ENCODE measurements around the gene PTGES2.

PTGES2 gene

DNA sequence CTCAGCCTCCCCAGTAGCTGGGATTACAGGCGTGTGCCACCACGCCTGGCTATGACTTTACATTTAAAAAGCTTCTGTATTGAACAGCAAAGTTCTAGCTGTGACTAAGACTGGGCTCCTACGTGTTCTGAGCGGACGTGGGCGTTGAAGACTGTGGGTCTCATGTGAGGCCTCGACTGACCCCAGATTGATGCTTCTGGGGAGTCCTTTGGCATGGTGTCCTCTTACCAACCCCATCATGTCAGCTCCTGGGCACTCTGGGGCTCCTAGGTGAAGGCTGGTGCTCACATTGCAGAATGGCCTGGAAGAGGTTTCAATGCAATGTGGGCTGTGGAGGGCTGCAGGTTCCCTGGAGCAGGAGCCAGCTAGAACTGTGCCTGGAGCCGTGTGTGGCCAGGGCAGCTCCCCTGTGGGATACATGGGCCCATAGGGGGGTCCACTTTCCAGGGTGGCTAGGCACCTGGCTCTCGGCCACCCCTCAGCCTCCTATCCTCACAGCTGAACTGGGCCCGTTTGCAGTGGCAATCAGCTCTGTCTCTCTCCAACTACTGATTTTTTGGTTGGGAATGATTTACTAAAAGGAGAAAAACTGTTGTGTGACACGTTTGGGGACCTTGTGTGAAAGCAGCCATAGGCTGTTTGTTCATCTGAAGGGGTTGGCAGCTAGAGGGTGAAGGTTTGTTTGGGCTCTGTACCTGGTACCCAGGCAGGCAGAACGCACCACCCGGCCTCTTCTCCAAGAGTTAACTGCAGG lies 29.8 kb downstream of the PTGES2 start:
- TF ChIP-seq ZNF565 (CRISPR knock-in tag; conservative IDR thresholded peaks at IDR 0.05; ENCODE audit: low read depth), result no peak
- no peak for TF ChIP-seq ISL1 (CRISPR knock-in tag; IDR thresholded peaks at IDR 0.05)
- TF ChIP-seq, protein P1, sequence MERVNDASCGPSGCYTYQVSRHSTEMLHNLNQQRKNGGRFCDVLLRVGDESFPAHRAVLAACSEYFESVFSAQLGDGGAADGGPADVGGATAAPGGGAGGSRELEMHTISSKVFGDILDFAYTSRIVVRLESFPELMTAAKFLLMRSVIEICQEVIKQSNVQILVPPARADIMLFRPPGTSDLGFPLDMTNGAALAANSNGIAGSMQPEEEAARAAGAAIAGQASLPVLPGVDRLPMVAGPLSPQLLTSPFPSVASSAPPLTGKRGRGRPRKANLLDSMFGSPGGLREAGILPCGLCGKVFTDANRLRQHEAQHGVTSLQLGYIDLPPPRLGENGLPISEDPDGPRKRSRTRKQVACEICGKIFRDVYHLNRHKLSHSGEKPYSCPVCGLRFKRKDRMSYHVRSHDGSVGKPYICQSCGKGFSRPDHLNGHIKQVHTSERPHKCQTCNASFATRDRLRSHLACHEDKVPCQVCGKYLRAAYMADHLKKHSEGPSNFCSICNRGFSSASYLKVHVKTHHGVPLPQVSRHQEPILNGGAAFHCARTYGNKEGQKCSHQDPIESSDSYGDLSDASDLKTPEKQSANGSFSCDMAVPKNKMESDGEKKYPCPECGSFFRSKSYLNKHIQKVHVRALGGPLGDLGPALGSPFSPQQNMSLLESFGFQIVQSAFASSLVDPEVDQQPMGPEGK (CRISPR knock-in tag; IDR thresholded peaks at IDR 0.05; ENCODE audit: borderline replicate concordance), result no peak
- no peak for TF ChIP-seq PPARA (CRISPR knock-in tag; IDR thresholded peaks at IDR 0.05; ENCODE audit: borderline replicate concordance)
- no peak for TF ChIP-seq TCF4 (CRISPR knock-in tag; IDR thresholded peaks at IDR 0.05; ENCODE audit: borderline replicate concordance)
- TF ChIP-seq TOX (CRISPR knock-in tag; IDR thresholded peaks at IDR 0.05; ENCODE audit: borderline replicate concordance), result no peak
- TF ChIP-seq, protein P2, sequence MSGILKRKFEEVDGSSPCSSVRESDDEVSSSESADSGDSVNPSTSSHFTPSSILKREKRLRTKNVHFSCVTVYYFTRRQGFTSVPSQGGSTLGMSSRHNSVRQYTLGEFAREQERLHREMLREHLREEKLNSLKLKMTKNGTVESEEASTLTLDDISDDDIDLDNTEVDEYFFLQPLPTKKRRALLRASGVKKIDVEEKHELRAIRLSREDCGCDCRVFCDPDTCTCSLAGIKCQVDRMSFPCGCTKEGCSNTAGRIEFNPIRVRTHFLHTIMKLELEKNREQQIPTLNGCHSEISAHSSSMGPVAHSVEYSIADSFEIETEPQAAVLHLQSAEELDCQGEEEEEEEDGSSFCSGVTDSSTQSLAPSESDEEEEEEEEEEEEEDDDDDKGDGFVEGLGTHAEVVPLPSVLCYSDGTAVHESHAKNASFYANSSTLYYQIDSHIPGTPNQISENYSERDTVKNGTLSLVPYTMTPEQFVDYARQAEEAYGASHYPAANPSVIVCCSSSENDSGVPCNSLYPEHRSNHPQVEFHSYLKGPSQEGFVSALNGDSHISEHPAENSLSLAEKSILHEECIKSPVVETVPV (CRISPR knock-in tag; IDR thresholded peaks at IDR 0.05), result no peak
- TF ChIP-seq, protein P3, sequence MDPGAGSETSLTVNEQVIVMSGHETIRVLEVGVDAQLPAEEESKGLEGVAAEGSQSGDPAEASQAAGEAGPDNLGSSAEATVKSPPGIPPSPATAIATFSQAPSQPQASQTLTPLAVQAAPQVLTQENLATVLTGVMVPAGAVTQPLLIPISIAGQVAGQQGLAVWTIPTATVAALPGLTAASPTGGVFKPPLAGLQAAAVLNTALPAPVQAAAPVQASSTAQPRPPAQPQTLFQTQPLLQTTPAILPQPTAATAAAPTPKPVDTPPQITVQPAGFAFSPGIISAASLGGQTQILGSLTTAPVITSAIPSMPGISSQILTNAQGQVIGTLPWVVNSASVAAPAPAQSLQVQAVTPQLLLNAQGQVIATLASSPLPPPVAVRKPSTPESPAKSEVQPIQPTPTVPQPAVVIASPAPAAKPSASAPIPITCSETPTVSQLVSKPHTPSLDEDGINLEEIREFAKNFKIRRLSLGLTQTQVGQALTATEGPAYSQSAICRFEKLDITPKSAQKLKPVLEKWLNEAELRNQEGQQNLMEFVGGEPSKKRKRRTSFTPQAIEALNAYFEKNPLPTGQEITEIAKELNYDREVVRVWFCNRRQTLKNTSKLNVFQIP (CRISPR knock-in tag; IDR thresholded peaks at IDR 0.05; ENCODE audit: borderline replicate concordance, low read depth), result no peak
- no peak for TF ChIP-seq CSDC2 (CRISPR knock-in tag; IDR thresholded peaks at IDR 0.05)
- TF ChIP-seq ZFP3 (CRISPR knock-in tag; IDR thresholded peaks at IDR 0.05), result no peak
- TF ChIP-seq ZC3H10 (CRISPR knock-in tag; IDR thresholded peaks at IDR 0.05), result no peak
- no peak for TF ChIP-seq ZNF8 (CRISPR knock-in tag; IDR thresholded peaks at IDR 0.05)
- TF ChIP-seq BACH2 (CRISPR knock-in tag; IDR thresholded peaks at IDR 0.05; ENCODE audit: borderline replicate concordance), result no peak
- no peak for TF ChIP-seq ZFP30 (CRISPR knock-in tag; IDR thresholded peaks at IDR 0.05)
- no peak for ATAC-seq

DNA sequence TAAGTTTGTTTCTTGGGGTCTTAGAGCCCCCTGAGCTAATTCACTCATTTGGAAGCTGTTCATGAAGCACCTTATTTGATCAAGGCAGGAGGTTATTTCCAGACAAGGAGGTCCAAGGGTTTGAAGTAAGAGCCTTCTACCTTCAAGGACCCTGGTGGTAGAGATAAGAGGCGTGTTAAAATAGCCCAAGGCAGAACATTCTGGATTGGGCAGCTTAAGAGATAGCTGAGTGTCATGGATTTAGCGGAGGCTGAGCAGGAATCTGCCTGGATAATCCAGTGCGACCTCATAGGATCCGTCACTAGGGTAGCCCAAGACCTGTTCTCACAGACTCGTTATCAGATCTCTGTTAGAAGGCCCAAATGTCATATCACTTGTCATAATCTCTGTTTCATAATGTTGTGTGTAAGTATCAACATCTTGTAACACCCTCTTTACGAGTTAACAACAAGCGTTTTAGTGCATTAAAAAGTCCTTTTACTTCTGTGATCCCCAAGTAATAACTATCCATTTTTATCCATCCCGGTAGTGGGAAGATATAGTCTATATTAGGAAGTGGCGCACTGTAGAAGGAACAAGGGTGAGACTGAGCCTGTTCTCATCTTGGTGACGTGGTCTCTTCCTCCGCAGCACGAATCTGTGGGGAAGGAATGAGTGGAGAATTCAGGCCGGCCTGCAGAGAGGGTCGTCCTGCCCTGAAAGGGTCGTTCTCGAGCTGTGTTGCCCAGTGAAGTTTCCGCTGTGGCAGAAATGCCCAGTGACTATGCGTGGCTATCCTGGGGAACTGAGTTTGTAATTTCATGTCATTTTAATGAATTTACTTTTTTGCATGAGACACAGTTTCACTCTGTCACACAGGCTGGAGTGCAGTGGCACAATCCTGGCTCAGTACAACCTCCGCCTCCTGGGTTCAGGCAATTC lies 30.7 kb downstream of the PTGES2 start:
- ATAC-seq, result no peak
- TF ChIP-seq ZNF565 (CRISPR knock-in tag; conservative IDR thresholded peaks at IDR 0.05; ENCODE audit: low read depth), result no peak
- no peak for TF ChIP-seq GLIS3 (CRISPR knock-in tag; IDR thresholded peaks at IDR 0.05)
- TF ChIP-seq ZNF8 (CRISPR knock-in tag; IDR thresholded peaks at IDR 0.05), result no peak
- TF ChIP-seq TCF4 (CRISPR knock-in tag; IDR thresholded peaks at IDR 0.05; ENCODE audit: borderline replicate concordance), result no peak
- TF ChIP-seq ZC3H10 (CRISPR knock-in tag; IDR thresholded peaks at IDR 0.05), result no peak
- TF ChIP-seq ZFP30 (CRISPR knock-in tag; IDR thresholded peaks at IDR 0.05), result no peak
- TF ChIP-seq, protein P4, sequence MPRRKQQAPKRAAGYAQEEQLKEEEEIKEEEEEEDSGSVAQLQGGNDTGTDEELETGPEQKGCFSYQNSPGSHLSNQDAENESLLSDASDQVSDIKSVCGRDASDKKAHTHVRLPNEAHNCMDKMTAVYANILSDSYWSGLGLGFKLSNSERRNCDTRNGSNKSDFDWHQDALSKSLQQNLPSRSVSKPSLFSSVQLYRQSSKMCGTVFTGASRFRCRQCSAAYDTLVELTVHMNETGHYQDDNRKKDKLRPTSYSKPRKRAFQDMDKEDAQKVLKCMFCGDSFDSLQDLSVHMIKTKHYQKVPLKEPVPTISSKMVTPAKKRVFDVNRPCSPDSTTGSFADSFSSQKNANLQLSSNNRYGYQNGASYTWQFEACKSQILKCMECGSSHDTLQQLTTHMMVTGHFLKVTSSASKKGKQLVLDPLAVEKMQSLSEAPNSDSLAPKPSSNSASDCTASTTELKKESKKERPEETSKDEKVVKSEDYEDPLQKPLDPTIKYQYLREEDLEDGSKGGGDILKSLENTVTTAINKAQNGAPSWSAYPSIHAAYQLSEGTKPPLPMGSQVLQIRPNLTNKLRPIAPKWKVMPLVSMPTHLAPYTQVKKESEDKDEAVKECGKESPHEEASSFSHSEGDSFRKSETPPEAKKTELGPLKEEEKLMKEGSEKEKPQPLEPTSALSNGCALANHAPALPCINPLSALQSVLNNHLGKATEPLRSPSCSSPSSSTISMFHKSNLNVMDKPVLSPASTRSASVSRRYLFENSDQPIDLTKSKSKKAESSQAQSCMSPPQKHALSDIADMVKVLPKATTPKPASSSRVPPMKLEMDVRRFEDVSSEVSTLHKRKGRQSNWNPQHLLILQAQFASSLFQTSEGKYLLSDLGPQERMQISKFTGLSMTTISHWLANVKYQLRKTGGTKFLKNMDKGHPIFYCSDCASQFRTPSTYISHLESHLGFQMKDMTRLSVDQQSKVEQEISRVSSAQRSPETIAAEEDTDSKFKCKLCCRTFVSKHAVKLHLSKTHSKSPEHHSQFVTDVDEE (CRISPR knock-in tag; IDR thresholded peaks at IDR 0.05), result no peak
- TF ChIP-seq ZFP3 (CRISPR knock-in tag; IDR thresholded peaks at IDR 0.05), result no peak
- TF ChIP-seq ISL1 (CRISPR knock-in tag; IDR thresholded peaks at IDR 0.05), result no peak

DNA sequence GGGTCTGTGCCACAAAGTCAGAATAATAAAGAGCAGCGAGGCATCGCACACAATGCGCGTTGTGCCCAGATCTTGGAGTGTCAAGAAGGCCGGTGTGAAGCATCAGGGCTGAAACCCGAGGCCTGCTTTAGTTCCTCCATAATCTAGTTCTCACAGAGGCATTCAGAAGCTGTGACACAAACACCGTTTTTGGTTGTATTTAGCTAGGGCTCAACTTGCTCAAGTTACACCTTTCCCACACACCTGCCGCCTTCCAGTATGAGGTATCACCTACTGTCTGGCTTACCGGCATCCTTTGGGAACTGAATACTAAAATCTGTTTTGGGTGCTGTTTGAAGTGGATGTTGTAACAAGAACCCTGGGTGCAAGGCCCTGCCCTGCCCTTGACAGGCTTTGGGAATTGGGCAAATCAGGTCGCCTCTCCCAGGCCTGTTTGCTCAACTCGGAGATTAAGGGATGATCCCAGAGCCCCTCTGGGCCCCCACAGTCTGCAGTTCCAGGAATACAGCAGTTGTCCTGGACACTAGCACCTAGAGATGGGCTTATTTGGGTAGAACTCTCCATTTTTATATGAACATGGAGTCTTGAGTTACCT lies 32.5 kb downstream of the PTGES2 start:
- TF ChIP-seq OSR1 (CRISPR knock-in tag; IDR thresholded peaks at IDR 0.05) (no peak), BACH2 (CRISPR knock-in tag; IDR thresholded peaks at IDR 0.05; ENCODE audit: borderline replicate concordance) (no peak), ISL1 (CRISPR knock-in tag; IDR thresholded peaks at IDR 0.05) (no peak)
- TF ChIP-seq, protein P3 (CRISPR knock-in tag; IDR thresholded peaks at IDR 0.05; ENCODE audit: borderline replicate concordance, low read depth), result no peak
- no peak for ATAC-seq

Measured in SK-N-SH treated with all-trans-retinoic acid at 6 μM for 48 hours (cell line).